Hepatocyte (in vitro differentiated cells): Measurements from ENCODE around the gene MOB2.

Source experiments
- EZH2 ChIP-seq: fragments of 200-600 bp; sonication (generic); IDR thresholded peaks from 2 replicates; pipeline ENCODE4 v1.6.1; 2016; ENCODE audit warnings: antibody characterized with exemption, mild to moderate bottlenecking, borderline replicate concordance
- TF ChIP-seq, protein P1 (sequence below): fragments of 200-600 bp; sonication (generic); IDR thresholded peaks from 2 replicates; pipeline ENCODE4 v1.5.1; 2016; ENCODE audit warnings: antibody characterized with exemption, mild to moderate bottlenecking; ENCODE audit not compliant: poor library complexity

DNA sequence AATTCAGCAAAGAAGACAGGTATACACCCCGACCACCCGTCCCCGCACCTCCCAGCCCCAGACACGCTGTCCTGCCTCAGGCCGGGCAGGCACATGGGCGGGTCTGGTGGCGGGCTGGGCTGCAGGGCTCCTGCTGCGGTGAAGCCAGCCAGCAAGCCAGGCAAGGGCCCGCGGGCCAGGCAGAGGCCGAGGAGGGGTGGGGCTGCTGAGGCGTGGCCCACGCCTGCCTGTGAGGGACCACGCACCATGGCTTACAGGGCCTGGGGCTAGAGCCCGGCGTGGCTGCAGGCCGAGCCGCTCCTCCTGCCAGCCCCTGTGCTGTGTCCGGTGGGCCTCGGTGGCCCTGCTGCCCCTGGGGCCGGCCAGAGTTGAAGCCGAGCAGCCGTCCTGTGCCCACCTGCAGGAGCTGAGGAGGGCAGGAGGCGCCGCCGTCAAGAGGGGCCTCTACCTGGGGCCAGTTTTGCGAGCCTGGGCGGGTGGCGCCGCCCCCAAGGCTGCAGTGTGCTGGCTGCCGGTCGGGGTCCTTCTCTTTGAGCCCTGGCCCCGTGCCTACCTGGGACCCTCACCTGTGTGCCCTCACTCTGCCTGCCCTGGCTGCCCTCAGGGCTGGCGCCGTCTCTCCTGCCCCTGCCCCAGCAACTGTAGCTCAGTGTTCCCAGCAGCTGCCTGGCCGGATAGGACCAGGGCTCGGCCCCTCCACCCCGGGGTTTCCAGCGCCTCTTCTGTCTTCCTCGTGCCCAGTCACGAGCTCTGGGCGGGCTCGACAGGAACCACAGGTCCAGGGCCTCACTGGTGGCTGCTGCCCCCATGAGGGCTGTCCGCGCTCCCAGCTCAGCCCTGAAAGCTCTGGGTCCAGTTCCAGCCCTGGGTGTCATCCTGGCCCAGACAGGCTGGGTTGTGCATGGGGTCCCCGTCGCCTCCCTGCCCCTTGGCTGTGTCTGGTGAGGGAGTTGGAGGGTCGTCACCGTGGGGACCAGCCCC, 38.4 kb downstream of the MOB2 start:
- TF ChIP-seq, protein P1, sequence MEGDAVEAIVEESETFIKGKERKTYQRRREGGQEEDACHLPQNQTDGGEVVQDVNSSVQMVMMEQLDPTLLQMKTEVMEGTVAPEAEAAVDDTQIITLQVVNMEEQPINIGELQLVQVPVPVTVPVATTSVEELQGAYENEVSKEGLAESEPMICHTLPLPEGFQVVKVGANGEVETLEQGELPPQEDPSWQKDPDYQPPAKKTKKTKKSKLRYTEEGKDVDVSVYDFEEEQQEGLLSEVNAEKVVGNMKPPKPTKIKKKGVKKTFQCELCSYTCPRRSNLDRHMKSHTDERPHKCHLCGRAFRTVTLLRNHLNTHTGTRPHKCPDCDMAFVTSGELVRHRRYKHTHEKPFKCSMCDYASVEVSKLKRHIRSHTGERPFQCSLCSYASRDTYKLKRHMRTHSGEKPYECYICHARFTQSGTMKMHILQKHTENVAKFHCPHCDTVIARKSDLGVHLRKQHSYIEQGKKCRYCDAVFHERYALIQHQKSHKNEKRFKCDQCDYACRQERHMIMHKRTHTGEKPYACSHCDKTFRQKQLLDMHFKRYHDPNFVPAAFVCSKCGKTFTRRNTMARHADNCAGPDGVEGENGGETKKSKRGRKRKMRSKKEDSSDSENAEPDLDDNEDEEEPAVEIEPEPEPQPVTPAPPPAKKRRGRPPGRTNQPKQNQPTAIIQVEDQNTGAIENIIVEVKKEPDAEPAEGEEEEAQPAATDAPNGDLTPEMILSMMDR = no peak
- TF ChIP-seq EZH2 = no peak
